ENCODE data around the gene GPLD1. TPM values are rescaled to one million over a fixed set of nuclear protein-coding genes. Genes with fewer than 3 reads are reported as not detected.

Gene GPLD1
- total RNA-seq, 4 donors from 2014 or later, result 24.4 to 69.6 (median 50.8) TPM

DNA sequence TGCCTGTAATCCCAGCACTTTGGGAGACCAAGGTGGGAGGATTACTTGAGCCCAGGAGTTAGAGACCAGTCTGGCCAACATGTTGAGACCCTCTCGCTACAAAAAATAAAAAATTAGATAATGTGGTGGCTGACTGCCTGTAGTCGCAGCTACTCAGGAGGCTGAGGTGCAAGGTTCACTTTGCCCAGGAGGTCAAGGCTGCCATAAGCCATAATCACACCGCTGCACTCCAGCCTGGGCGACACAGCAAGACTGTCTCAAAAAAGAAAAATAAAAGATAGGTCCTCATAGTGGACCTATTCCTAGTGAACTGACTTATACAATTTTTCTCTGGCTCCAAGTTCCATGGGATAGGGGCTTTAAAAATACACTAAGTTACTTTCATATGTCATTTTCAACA lies 44.8 kb downstream of the GPLD1 start:
- no peak for DNase-seq (ENCODE audit: low spot score in 2 of 2)
- 94 to 97% methylated on average over 4 of the region's 4 CpGs for WGBS, 2 donors
- TF ChIP-seq, protein P1, sequence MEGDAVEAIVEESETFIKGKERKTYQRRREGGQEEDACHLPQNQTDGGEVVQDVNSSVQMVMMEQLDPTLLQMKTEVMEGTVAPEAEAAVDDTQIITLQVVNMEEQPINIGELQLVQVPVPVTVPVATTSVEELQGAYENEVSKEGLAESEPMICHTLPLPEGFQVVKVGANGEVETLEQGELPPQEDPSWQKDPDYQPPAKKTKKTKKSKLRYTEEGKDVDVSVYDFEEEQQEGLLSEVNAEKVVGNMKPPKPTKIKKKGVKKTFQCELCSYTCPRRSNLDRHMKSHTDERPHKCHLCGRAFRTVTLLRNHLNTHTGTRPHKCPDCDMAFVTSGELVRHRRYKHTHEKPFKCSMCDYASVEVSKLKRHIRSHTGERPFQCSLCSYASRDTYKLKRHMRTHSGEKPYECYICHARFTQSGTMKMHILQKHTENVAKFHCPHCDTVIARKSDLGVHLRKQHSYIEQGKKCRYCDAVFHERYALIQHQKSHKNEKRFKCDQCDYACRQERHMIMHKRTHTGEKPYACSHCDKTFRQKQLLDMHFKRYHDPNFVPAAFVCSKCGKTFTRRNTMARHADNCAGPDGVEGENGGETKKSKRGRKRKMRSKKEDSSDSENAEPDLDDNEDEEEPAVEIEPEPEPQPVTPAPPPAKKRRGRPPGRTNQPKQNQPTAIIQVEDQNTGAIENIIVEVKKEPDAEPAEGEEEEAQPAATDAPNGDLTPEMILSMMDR (IDR thresholded peaks at IDR 0.05), result no peak
- TF ChIP-seq POLR2A (IDR thresholded peaks at IDR 0.05), result no peak
- intact Hi-C loops (cut with DNase I; ENCODE audit: low total_unique reads), result no loop called here
- no peak overlapping the region for H3K4me3 ChIP-seq (ENCODE audit: low read depth, poor library complexity, severe bottlenecking)

DNA sequence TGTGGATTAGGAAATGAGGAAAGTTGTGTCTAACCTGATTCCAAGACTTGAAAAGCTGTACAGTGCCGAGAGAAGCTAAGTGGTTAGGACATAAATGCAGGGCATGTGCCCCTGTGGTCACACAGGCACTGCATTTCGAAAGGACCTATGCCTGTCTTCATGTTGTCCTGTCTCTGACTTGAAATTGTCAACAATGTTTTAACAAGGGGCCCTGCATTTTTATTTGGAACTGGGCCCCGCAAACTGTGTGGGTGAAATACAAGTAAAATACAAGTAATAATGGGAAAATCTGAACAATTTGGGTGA lies 47.8 kb downstream of the GPLD1 start:
- H3K4me3 ChIP-seq (ENCODE audit: low read depth, poor library complexity, severe bottlenecking), result no peak overlapping the region
- no peak for TF ChIP-seq POLR2A (IDR thresholded peaks at IDR 0.05)
- TF ChIP-seq, protein P1 (IDR thresholded peaks at IDR 0.05), result no peak
- intact Hi-C loops (cut with DNase I; ENCODE audit: low total_unique reads), result no loop called here
- no peak for DNase-seq (ENCODE audit: low spot score in 2 of 2)
- 85 to 89% methylated on average over 3 of the region's 3 CpGs for WGBS, 2 donors

DNA sequence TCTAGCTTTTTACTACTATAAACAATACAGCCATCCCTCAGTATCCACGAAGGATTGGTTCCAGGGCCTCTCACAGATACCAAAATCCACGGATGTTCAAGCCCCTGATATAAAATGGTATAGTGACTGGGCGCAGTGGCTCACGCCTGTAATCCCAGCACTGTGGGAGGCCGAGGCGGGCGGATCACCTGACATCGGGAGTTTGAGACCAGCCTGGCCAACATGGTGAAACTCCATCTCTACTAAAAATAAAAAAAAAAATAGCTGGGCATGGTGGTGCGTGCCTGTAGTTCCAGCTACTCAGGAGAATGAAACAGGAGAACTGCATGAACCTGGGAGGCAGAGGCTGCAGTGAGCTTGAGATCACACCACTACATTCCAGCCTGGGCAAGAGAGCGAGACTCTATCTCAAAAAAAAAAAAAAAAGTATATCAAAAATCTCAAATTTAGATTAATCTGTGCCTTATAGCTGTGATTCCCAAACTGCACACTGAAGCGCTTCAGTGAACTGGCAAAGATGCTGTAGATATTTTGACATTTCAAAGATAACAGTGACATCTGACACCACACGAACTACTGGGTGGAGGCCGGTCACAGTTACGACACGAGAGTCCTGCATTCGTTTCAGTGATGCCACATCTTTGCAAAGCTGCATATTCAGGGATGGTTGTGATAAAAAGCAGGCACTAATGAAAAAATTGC lies 48.3 kb downstream of the GPLD1 start:
- intact Hi-C loops (cut with DNase I; ENCODE audit: low total_unique reads), result no loop called here
- no peak overlapping the region for H3K4me3 ChIP-seq (ENCODE audit: low read depth, poor library complexity, severe bottlenecking)
- no peak for TF ChIP-seq POLR2A (IDR thresholded peaks at IDR 0.05)
- TF ChIP-seq, protein P1 (IDR thresholded peaks at IDR 0.05), result no peak
- DNase-seq (ENCODE audit: low spot score in 2 of 2), result no peak
- WGBS, 2 donors, result 83 to 84% methylated on average over 16 of the region's 16 CpGs

DNA sequence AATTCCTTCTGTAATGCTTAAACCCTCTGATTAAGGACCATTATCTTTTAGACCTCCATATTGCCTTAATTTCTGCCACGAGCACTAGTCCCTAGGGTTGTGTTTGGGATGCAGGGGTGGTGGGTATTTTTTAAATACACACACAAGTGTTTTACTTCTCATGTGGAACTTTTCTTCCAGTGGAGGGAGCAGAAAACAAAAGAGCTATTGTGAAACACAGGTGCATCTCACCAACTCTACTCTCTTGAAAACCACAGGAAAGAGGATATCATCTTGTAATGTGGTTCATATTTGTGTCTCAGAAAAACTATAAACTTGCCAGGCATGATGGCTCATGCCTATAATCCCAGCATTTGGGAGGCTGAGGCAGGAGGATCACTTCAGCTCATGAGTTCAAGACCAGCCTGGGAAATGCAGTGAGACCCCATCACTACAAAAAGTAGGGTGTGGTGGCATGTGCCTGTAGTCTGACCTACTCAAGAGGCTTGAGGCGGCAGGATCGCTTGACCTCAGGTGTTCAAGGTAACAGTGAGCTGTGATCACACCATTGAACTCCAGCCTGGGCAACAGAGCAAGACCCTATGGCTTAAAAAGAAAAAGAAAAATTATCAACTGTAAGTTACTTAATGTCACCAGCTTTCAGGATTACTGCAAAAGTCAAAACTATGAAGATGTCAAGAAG lies 49.4 kb downstream of the GPLD1 start:
- WGBS, 2 donors, result 89 to 93% methylated on average over 3 of the region's 3 CpGs
- TF ChIP-seq, protein P1 (IDR thresholded peaks at IDR 0.05), result no peak
- no peak for TF ChIP-seq POLR2A (IDR thresholded peaks at IDR 0.05)
- no peak for DNase-seq (ENCODE audit: low spot score in 2 of 2)
- H3K4me3 ChIP-seq (ENCODE audit: low read depth, poor library complexity, severe bottlenecking), result no peak overlapping the region
- intact Hi-C loops (cut with DNase I; ENCODE audit: low total_unique reads), result no loop called here

DNA sequence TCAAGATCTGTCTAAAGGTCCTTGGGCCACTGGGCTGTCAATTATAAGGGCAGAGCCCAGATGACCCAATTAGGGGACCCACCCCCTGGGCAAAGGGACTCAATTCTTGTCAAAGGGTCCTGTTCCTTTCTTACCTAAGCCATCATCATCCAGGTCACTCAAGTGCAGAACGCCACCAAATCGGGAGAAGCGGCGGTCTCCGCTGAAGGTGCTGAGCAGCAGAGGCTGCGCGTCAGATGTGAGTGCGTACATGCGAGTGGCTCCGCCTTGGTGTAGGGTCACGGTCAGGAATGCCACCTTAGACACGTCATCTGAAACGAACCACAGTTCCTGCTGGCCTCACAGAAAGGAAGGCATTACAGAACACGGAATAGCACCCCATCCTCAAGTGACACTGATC lies 52.4 kb downstream of the GPLD1 start:
- intact Hi-C loops (cut with DNase I; ENCODE audit: low total_unique reads), result no loop called here
- DNase-seq (ENCODE audit: low spot score in 2 of 2), result no peak
- 90 to 91% methylated on average over 14 of the region's 14 CpGs for WGBS, 2 donors
- TF ChIP-seq, protein P1 (IDR thresholded peaks at IDR 0.05), result no peak
- TF ChIP-seq POLR2A (IDR thresholded peaks at IDR 0.05), result no peak
- H3K4me3 ChIP-seq (ENCODE audit: low read depth, poor library complexity, severe bottlenecking), result no peak overlapping the region
